Measurements from ENCODE around the gene CARS1.

Gene CARS1

DNA sequence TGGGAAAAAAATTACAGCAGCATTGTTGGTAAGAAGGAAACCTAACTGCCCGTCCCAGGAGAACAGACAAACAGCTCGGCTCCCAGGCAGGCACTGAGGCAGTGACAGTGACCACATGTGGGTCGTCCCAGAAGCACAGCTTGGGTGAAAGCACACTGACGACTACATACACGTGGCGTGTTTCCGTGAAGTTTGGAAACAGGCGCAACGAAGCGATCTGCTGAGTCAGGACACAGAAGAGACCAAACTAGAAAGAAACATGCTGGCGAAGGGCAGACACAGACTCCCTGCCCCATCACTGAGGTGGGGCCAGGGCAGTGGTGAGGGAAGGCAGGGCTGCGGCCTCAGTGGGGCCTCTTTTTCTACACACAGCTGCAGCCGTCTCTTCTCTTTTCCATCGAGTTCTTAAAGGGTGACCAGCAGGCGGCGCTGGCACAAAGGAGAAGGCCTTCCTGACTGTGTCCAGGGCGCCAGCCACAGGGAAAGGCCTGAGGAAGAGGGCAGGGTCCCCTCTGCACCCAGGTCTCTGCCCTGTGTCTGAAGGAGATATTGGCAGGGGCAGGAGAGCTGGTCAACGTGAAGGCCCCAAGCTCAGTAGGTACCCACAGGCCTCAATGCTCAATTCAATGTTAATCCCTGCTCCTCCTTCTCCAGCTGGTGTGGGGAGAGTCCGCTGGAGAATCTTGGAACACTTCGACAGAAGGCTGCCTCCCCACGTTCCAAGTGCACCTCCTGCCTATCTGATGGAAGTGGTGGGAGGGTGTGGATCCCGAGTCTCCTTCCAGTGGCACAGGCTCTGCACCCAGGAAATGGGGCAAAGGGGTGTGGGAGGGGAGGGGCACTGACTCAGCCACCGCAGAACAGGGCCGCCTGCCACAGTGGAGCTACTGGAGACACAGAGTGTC lies 19.9 kb downstream of the CARS1 start:
- peak; percentile 55 for DNase-seq (ENCODE audit: low spot score)

DNA sequence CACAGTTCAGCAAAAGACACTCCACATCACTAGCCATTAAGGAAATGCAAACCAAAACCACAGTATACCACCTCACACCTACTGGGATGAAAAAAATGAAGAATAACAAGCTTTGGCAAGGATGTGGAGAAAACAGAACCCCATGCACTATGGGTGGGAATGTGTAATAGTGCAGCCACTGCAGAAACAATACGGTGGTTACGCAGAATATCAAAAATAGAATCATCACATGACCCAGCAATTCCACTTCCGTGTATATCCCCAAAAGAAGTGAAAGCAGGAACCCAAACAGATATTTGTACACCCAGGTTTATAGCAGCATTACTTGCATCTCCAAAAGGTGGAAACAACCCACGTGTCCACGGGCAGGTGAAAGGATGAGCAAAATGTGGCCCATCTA lies 20.8 kb downstream of the CARS1 start:
- DNase-seq (ENCODE audit: low spot score), result no peak

DNA sequence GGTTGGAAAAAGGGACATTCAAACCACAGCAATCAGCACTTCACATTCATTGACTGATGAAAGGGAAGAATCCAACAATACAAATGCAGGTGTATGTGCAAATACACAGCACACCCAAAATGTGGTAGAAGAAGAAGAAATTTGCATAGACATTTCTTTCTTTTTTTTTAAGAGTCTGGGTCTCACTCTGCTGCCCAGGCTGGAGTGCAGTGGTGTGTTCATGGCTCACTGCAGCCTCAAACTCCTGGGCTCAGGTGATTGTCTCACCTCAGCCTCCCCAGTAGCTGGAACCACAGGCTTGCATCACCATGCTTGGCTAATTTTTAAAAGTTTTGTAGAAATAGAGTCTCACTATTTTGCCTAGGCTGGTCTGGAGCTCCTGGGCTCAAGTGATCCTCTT lies 21.9 kb downstream of the CARS1 start:
- no peak for DNase-seq (ENCODE audit: low spot score)

DNA sequence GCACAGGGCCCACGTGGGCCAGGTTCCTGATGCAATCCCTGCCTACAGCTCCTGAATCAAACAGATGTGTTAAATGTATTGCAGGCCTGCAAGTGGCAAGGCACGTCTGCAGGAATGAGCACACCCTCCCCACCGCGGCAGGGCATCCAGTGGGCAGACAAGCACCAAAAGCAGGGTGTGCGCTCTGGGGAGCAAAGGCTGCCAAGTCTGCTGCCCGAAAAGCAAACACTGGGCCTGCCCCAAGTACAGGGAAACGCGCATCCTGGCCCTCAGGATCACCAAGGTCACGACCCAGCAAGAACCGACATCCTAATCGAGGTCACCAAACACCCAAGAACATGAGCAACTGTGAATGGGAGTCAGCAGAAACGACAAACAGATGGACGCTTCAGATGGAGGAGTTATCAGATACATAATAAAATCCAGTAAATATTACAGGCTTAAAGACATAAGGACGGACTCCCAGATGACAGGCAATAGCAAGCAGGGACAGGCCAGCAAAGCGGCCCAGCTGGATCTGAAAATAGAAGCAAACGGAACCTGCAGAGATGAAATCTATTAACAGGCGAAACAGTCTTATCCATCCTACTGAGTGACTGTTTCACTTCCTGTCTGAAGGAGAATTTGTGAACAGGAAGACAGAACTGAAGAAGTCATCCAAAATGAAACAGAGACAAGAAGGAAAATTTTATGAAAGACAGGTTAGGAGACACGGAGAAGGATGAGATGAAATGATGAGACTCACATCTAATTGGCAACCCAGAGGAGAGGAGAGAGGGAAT lies 26.7 kb downstream of the CARS1 start:
- no peak for DNase-seq (ENCODE audit: low spot score)

DNA sequence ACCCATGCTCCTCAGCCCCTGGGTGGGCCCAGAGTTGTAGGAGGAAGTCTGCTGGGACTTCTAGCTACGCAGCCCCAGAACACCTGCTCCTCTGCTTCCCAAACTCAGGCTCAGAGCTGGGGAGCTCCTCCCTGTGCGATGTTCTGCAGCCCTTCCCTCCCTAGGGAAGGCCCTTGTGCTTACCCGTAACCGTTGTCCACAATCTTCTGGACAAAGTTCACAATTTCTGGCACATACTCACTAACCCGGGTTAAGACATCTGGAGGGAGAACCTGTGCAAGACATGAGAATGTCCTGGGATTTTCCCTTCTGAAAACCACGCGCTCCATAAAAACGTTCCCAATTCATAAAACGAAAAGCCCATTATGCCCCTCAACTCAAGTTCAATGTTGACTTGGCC lies 28.4 kb downstream of the CARS1 start:
- no peak for DNase-seq (ENCODE audit: low spot score)

DNA sequence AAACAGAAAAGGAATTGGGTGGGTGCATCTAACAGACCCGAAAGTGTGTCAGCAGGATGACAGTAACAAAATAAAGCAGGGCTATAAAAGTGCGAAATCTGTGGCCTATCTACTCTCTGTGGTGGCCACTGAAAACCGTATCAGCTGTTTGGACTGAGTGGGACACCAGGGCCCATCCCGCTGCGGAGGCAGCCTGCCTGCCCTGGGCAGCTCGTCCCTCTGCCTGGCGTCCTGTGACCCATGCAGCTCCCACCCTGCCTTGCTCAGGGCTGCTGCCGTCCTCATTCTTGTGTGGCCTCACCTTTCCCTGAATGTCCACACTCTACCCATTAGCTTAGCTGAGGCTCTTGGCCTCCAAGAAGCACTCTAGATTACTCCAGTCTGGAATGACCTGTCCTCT lies 30.4 kb downstream of the CARS1 start:
- no peak for DNase-seq (ENCODE audit: low spot score)

DNA sequence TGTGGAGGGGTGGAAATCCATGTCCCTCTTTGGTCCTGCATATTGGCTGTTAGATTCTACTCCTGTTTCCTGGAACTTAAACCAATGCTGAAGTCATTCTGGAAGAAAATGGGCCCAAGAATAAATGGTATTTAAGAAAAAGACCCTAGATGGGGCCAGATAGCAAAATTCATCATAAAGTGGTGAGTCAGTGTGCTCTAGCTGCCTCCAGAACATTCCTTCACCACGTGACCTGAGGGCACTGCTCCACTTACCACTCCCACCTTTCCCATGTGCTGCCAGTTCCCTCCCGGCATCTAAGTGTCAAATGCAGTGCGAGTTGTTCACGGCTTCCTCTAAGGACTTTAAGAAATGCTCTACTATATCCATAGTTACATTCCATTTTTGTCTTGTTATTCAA lies 34.2 kb downstream of the CARS1 start:
- peak; percentile 23 for DNase-seq (ENCODE audit: low spot score)

DNA sequence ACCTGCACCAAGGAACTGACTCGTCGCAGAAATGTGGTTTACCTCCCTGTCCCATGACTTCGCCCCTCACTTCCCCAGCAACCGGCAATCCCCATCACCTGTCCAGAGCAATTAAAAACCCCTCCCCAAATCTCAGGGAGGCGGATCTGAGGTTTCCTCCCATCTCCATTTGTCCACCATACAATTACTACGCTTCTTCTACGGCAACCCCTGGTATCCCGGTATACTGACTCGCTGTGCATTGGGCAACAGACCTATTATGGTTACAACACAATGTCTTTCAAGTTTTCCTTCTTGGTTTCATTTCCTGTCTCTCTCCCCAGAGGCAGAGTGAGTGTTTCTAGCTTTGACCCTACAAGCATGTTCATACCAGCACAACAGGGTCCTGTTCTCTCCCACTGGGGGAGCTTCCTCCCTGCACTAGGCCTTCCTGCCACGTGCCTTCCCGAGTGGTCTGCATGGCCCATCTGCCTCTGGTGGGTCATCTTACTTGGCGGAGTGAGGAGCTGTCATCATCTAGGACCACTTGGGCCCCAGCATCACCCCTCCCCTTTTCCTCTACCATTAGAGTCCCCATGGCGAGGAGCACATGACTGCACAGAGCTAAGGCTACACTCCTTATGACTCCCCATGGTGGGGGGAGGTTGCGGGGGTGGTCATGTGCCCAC lies 34.8 kb downstream of the CARS1 start:
- peak; percentile 16 for DNase-seq (ENCODE audit: low spot score)

DNA sequence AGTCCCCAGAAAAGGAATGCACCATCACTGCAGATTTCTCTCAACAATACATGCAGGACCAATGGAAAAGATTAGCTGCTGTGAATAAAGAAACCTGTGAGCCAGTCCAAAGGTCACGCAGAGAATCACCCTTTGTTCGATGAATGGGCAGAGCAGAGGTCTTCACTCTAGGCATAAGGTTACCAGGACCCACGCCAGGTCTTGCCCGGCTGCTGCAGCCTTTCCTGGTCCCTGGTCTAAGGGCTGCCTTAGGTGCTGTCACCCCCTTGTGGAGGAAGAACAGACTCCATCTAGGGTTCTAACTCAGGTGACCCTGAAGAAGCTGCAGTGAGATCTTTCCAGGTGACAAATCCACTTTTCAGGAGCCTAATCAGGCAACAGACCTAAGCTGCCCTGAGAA lies 36.1 kb downstream of the CARS1 start:
- DNase-seq (ENCODE audit: low spot score), result peak; percentile 35

DNA sequence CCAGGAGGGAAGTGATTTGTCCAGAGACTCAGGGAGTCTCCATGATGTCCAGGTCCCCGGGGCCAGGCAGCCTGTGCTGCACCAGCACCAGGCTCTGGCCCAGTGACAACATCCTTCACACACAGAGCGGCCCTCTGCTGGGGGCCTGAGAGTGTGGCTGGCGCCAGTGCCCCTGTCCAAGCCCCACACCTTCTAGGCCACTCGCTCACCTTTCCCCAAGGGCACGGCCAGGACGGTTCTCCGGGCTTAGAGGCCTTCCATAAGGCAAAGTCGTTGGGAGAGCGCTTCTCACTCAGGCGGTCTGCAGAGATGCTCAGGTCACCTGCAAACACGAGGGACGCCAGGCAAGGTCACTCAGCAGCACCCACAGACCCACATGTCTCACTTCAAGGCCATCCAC lies 37.2 kb downstream of the CARS1 start:
- DNase-seq (ENCODE audit: low spot score), result no peak

DNA sequence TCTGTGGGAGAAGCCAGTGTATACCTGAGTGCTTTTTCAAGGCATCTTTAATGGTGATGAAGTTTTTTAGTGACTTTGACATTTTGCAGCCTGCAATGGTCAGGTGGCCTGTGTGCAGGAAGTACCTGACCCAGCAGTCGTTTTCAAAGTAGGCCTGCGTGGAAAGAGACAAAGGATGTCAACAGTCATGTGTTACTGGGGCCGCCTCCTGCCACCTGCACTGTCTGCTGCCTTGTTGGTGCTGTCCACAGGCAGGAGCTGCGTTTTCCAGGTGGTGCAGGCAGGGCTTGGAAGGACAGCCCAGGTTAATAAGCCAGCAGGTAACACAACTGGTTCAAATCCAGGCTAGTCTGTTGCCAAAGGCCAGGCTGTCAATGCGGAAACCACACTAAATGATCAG lies 38.6 kb downstream of the CARS1 start:
- DNase-seq (ENCODE audit: low spot score), result no peak

DNA sequence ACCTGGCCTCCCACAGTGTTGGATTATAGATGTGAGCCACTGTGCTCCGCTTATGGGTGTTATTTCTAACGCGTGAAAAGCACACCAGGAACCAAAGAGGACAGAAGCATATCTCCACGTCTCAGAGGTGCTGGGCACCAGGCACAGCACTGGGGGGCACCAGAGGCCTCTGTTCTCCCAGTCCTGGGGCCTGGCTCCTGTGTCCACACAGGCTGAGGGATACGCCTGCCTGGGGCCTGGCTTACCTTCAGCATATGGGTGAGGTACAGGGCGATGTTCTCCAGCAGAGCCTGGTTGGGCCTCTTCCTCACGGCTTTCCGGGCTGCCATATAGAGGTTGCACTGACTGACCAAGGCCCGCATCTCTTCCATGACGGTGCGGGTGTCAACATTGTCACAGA lies 40.4 kb downstream of the CARS1 start:
- peak; percentile 15 for DNase-seq (ENCODE audit: low spot score)

DNA sequence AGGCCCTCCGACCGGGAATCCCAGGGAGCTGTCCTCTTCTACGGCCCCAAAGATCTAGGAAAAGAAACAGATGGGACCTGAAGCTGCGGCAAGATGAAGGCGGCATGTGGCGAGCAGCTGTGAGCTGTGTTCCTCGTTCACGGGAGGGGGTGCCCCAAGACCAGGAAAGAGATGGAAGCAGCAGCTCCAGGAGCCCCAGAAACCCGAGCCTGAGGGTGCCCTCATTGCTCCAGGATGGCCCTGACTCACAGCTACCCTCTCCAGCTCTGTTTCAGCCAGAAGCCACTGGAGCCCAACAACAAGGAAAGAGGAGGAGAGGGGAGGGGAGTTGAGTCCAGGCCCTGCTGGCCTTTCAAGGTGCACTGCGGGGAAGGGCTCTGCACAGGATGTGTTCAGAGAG lies 41.4 kb downstream of the CARS1 start:
- DNase-seq (ENCODE audit: low spot score), result no peak

DNA sequence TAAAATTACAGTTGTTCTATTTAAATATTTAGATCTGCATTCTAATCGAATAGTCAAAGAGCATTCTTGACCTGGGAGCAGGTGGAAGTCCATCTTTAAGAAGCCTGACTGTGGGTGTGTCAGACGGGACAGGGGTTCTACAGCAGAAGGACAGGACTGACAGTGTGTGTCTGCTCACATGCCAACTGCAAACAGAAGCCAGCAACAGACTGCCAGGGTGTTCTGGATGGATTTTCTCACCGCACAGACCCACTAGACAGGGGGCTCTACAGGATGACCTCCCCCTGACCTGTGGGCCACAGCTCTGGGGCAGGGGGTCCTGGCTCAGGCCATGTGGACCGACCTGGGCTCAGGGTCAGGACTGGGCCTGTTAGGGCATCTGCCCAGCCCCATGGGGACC lies 42.3 kb downstream of the CARS1 start:
- no peak for DNase-seq (ENCODE audit: low spot score)

DNA sequence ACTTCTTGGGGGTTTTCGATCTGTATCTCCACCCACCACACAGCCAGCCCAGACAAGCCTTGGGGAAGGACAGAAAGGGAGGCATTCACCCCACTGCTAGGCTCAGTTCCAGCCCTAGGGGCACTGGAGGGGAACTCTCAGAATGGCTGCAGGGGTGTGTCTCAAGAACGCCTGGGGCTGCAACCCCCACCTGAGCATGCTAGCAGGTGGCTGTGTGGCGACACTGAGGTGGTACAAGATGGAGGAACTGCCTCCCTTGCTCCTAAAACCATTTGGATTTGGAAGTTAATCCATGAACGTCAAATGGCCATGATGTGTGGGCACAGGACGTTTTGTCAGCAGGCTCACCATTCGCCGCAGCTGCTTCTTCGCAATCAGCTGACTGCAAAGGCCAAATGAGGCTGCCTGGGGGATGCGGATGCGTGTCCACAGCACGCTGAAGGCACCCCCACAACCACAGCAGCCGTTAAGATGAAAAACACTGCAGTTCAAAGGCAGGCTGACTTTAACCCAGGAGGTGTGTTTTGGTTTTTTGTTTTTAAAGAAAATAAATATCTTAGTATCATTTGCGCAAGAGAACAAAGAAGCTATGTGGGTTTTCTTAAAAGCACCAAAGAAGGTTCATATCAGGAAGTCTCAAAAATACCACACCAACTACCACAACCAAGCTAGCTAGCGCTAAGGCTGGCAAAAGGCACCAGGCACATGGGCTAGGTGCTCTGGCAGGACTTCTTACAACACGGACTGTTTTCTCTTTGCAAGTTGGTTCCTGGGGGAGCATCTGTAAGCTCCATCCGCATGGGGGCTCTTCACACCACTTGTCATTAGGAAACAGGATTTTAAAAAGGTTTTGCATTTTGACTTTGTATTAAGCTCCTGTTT lies 42.9 kb downstream of the CARS1 start:
- no peak for DNase-seq (ENCODE audit: low spot score)

DNA sequence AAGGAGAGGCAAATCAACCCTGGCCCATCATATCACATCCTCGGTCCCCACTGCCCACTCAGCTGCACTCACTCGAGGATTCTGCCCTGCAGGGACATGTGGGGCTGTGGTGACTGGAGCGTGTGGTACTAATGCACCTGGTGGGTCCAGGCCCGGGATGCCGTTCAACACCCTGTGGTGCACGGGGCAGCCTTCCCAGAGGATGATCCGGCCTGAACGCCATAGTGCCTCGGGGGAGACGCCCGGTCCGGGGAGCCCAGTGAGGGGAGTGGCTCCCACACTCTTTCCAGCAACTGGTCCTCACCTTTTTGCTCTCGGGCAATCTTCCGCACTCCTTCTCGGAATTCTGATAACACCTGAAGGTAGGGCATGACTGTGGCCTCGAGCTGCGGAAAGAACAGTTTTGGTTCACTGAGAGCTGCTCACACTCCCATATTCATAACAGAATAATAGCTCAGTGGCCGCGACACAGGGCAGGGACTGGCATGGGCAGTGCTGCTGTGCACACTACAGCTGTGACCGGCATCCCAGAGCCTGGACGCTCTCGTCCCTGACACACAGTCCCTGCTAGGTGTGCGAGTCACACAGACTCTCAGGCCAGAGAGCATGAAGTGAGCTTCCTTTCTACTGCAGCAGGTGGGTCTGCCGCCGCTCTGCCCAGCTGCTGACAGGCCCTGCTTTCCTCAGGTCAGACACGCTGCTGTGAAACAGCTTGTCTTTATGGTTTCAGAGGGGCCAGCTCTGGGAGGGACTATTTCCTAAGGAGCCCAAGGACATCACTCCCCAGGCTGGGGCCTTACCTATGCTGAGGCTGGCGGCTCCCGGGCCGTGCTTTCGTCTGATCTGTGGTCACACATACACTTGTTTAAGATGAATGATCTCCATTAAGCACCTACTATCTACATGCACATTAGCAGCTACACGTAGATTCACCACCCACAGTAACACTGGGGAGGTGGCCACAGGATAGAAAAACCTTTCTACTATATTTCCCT lies 45.0 kb downstream of the CARS1 start:
- DNase-seq (ENCODE audit: low spot score), result no peak

DNA sequence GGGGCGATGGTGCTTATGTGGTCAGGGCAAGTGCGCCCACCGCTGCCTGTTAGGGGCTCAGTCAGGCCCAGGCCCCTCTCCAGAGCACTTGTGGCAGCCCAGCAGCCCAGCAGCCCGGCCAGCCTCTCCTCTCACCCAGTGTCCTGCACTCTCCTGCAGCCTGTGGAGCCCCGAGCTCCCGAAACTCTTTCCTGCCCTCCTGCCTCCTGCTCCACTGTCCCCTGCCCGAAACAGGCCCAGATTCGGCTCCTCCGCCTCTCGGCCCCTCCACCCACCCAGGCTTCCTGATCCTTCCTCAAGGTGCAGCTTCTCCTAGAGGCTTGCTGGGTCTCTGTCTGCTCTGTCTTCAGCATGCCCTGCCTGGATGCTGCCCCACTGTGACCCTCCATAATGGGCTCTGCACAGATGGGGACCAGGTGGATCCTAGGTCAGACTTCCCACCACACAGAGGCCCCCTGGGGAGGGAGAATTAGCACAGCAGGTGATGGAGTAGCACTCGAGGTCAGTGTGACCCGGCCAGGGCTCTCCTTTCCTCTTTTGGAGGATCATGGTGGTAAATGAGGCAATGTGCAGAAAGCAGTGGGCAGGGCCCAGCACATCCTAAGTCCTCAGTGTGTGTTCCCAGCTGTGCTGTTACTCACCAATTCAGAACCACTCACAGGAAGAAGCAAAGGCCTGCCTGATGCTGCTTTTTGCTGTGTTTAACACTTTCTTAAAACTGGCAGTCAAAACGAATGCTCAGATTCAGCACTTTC lies 46.5 kb downstream of the CARS1 start:
- peak; percentile 36 for DNase-seq (ENCODE audit: low spot score)

DNA sequence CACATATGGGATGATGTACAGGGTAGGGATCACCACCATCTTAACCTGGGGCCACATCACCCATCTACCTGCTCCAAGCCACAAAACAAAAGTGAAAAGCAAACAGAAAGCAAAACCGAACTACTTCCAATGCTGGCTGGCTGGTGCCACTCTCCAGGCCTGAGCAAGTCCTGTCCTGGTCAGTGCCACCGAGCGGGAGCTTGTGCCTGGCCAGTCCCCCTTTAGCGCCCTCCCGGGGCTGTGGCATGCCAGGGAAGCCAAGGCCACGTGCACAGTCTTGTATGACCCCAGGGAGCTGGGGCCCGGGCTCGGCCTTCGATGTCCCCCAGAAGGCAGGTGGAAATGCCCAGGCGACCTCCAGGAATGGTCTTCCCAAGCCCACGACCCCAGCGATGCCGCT lies 47.2 kb downstream of the CARS1 start:
- no peak for DNase-seq (ENCODE audit: low spot score)

DNA sequence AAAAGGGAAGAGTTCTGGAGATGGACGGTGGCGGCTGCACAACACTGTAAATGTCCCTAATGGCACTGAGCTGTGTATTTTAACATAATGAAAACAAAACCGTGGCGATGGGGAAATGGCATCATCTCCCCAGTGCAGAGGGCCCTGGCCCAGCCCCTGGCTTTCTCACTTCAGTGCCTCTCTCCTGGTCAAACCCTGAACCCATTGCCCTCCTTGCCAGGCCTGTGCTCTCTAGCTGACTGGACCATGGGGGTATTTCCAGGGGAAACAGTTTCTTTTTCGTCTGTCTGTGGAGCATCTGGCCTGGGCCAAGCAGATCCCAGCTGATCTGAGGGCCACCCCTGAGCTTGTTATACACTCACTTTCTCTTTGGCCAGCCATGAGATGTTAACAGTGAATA lies 47.7 kb downstream of the CARS1 start:
- no peak for DNase-seq (ENCODE audit: low spot score)
